Right lobe of liver (tissue), 6 donors: ENCODE results near the gene KIRREL3. TPM values are rescaled to one million over a fixed set of nuclear protein-coding genes. Genes with fewer than 3 reads are reported as not detected.

Experiments
- ATAC-seq, 4 donors: fragments of 200-7000 bp; cut with Tn5 transposase; one replicate each; pipeline ENCODE4 v1.9.1; 2020; ENCODE audit warnings: mild to moderate bottlenecking in 4 of 4, moderate library complexity in 4 of 4
- DNase-seq, 3 donors: peaks; one replicate each; pipeline ENCODE4 v3.0.0-alpha.2; 2020
- H3K27ac ChIP-seq, 3 donors: fragments of 200-600 bp; one replicate each; pipeline ENCODE4 v1.8.0; 2022
- H3K27me3 ChIP-seq, 2 donors: fragments of 200-600 bp; one replicate each; pipeline ENCODE4 v1.8.0; 2022
- H3K36me3 ChIP-seq, 4 donors: fragments of 200-600 bp; sonication (generic) in 1 of 4; one replicate each; pipeline versions ENCODE4 v1.5.1 to v1.8.0; 2017 to 2022; ENCODE audit warnings: control low read depth in 1 of 4
- H3K4me1 ChIP-seq, 4 donors: fragments of 200-600 bp; sonication (generic) in 1 of 4; one replicate each; pipeline versions ENCODE4 v1.5.1 to v1.8.0; 2017 to 2022; ENCODE audit warnings: control low read depth in 1 of 4
- H3K4me3 ChIP-seq, 3 donors: fragments of 200-600 bp; one replicate each; pipeline ENCODE4 v1.8.0; 2022
- H3K9me3 ChIP-seq, 4 donors: fragments of 200-600 bp; sonication (generic) in 1 of 4; one replicate each; pipeline versions ENCODE4 v1.5.1 to v1.8.0; 2017 to 2022; ENCODE audit warnings: control low read depth in 1 of 4
- CTCF ChIP-seq, 4 donors: fragments of 200-600 bp in 3 of 4; fragments of 450-650 bp in 1 of 4; IDR thresholded peaks; one replicate each; pipeline versions ENCODE4 v1.5.1 to v1.8.0; 2016 to 2022; ENCODE audit warnings: antibody characterized with exemption in 4 of 4, mild to moderate bottlenecking in 2 of 4
- POLR2A ChIP-seq: fragments of 450-650 bp; IDR thresholded peaks from one replicate; pipeline ENCODE4 v1.6.1; 2017; ENCODE audit warnings: antibody characterized with exemption, mild to moderate bottlenecking
- WGBS: methylation state at CpG from one replicate; pipeline ENCODE4 v1.1.6; 2018; ENCODE audit warnings: low coverage, low lambda C conversion rate; ENCODE audit not compliant: insufficient coverage; ENCODE audit errors: missing lambda C conversion rate; 5-methylcytosine and 5-hydroxymethylcytosine counted together
- intact Hi-C, 2 donors: fragments of 100-400 bp; cut with DNase I; formaldehyde crosslinking; loops; one replicate each; pipeline versions ENCODE4 v1.11.2 to v1.14.1; 2022
- total RNA-seq, 6 experiments: library from RNA; depleted of rRNA in 2 of 6; stranded (reverse); fragments of >200 nt in 2 of 6; fragmentation: NEBNext Ultra II Directional in 3 of 6; extraction: Animal tissue kit (Norgen Biotek cat#: 25700) in 3 of 6; gene quantifications; one replicate each; pipeline versions ENCODE4 v1.1.0 to v1.2.4, GENCODE V29; 2016 to 2023
- donor health status: DM: no; HTN: yes; CAD: no.
- donor health status: DM: no; HTN: no; CAD: no.
- donor health status: DM: no; HTN: no; CAD: no.
- donor health status: DM: no; HTN: yes; CAD: no.
- donor health status: DM: no; HTN: yes; CAD: no.

The KIRREL3 gene
- total RNA-seq, 6 experiments from 2014 or later = not detected

GRCh38 chr11:126870021-126870420 is 130.5 kb downstream of the KIRREL3 start:
- H3K27ac ChIP-seq = no peak overlapping the region
- ATAC-seq (no peak), DNase-seq (no peak)
- H3K27me3 ChIP-seq = no peaks in the 10 kb centered on the region
- H3K4me3 ChIP-seq = no peak overlapping the region
- H3K36me3 ChIP-seq = no peaks in the 10 kb centered on the region
- no CpG with 5 or more reads among the region's 4 CpGs for WGBS
- no peaks in the 10 kb centered on the region for H3K9me3 ChIP-seq
- peaks cover 0 to 5% (median 0%) of the 10 kb centered on the region in 4 donors for H3K4me1 ChIP-seq
- intact Hi-C loops = no loop called here
- TF ChIP-seq CTCF (IDR thresholded peaks at IDR 0.05) = no peak
- TF ChIP-seq POLR2A = no peak

GRCh38 chr11:126868741-126869140 is 131.8 kb downstream of the KIRREL3 start:
- Histone ChIP-seq H3K4me3 (no peak overlapping the region), H3K9me3 (no peaks in the 10 kb centered on the region), H3K27ac (no peak overlapping the region), H3K4me1 (peaks cover 0 to 5% (median 0%) of the 10 kb centered on the region in 4 donors), H3K36me3 (no peaks in the 10 kb centered on the region), H3K27me3 (no peaks in the 10 kb centered on the region)
- ATAC-seq (no peak), DNase-seq (no peak)
- TF ChIP-seq POLR2A (no peak), CTCF (IDR thresholded peaks at IDR 0.05) (no peak)
- WGBS = 50% methylated on average over 1 of the region's 1 CpG
- intact Hi-C loops = no loop called here

- H3K36me3 ChIP-seq = no peaks in the 10 kb centered on the region
- H3K4me1 ChIP-seq = no peaks in the 10 kb centered on the region
- no peak for ATAC-seq
- no peak overlapping the region for H3K4me3 ChIP-seq
- H3K27ac ChIP-seq = no peak overlapping the region
- TF ChIP-seq CTCF (IDR thresholded peaks at IDR 0.05) (no peak), POLR2A (no peak)
- no peaks in the 10 kb centered on the region for H3K9me3 ChIP-seq
- no peak for DNase-seq
- no peaks in the 10 kb centered on the region for H3K27me3 ChIP-seq
- intact Hi-C loops = no loop called here
- 42% methylated on average over 3 of the region's 4 CpGs for WGBS
Observed at GRCh38 chr11:126864934-126865333, 135.6 kb downstream of the KIRREL3 start.

- Histone ChIP-seq H3K27ac (no peak overlapping the region), H3K36me3 (no peaks in the 10 kb centered on the region), H3K4me3 (no peak overlapping the region), H3K9me3 (no peaks in the 10 kb centered on the region), H3K27me3 (no peaks in the 10 kb centered on the region), H3K4me1 (no peaks in the 10 kb centered on the region)
- intact Hi-C loops = no loop called here
- no peak for ATAC-seq
- TF ChIP-seq CTCF (IDR thresholded peaks at IDR 0.05) (no peak), POLR2A (no peak)
- no peak for DNase-seq
- WGBS = 52% methylated on average over 21 of the region's 21 CpGs
Observed at GRCh38 chr11:126863294-126863997, 137.1 kb downstream of the KIRREL3 start.
